Fibroblast of upper back skin (primary cell): Measurements from ENCODE around the gene ZFPM1.

ENCODE experiments used
- DNase-seq: peaks from one replicate; pipeline ENCODE4 v3.0.0-alpha.2; 2013

Gene ZFPM1

GRCh38 chr16:88435437-88436355 is 17.4 kb upstream of the ZFPM1 start:
- DNase-seq, result no peak

- DNase-seq, result no peak
These were observed 16.3 kb upstream of the ZFPM1 start for GRCh38 chr16:88436796-88437195.

GRCh38 chr16:88437367-88437964 is 15.6 kb upstream of the ZFPM1 start:
- peak; percentile 26 for DNase-seq

GRCh38 chr16:88438084-88438870 is 14.8 kb upstream of the ZFPM1 start:
- no peak for DNase-seq

GRCh38 chr16:88439016-88439415 is 14.1 kb upstream of the ZFPM1 start:
- DNase-seq, result no peak

- no peak for DNase-seq
These were observed 13.4 kb upstream of the ZFPM1 start for GRCh38 chr16:88439706-88440105.

GRCh38 chr16:88440111-88440510 is 13.0 kb upstream of the ZFPM1 start:
- DNase-seq, result no peak

GRCh38 chr16:88440686-88441405 is 12.2 kb upstream of the ZFPM1 start:
- no peak for DNase-seq

GRCh38 chr16:88441460-88441859 is 11.6 kb upstream of the ZFPM1 start:
- no peak for DNase-seq

- DNase-seq, result no peak
These were observed 10.7 kb upstream of the ZFPM1 start for GRCh38 chr16:88442383-88442726.

- DNase-seq, result peak; percentile 56
These were observed 10.1 kb upstream of the ZFPM1 start for GRCh38 chr16:88442727-88443576.

- DNase-seq, result no peak
These were observed 8.1 kb upstream of the ZFPM1 start for GRCh38 chr16:88444826-88445582.

GRCh38 chr16:88445583-88445960 is 7.5 kb upstream of the ZFPM1 start:
- no peak for DNase-seq

- DNase-seq, result no peak
These were observed 7.0 kb upstream of the ZFPM1 start for GRCh38 chr16:88446061-88446460.

GRCh38 chr16:88446736-88447135 is 6.3 kb upstream of the ZFPM1 start:
- DNase-seq, result no peak

- no peak for DNase-seq
These were observed 5.2 kb upstream of the ZFPM1 start for GRCh38 chr16:88447881-88448280.

- DNase-seq, result no peak
These were observed 4.4 kb upstream of the ZFPM1 start for GRCh38 chr16:88448461-88449266.

GRCh38 chr16:88449267-88449561 is 3.9 kb upstream of the ZFPM1 start:
- no peak for DNase-seq

GRCh38 chr16:88451586-88452481 is 1.2 kb upstream of the ZFPM1 start:
- no peak for DNase-seq
